HEK293 (cell line): Measurements from ENCODE around the gene BORCS5.

Experiments
- CTCF ChIA-PET: fragments of 350-600 bp; formaldehyde crosslinking; extraction: SDS; loops from one replicate; lab custom pipeline; 2021; ENCODE audit warnings: antibody characterized with exemption; lab: Yijun Ruan, JAX
- POLR2A ChIA-PET: fragments of 300-600 bp; formaldehyde crosslinking; extraction: SDS; loops from one replicate; lab custom pipeline; 2020; ENCODE audit warnings: antibody characterized with exemption, inconsistent platforms; lab: Yijun Ruan, JAX
- H3K27ac ChIP-seq: fragments of 200-500 bp; sonication (Bioruptor generic); 2 replicates; pipeline ENCODE4 v1.5.1; 2014; ENCODE audit warnings: low read depth, low read length, control low read depth, inconsistent platforms; ENCODE audit errors: extremely low read depth
- H3K36me3 ChIP-seq, 2 experiments: fragments of 200-500 bp in 1 of 2; sonication (Bioruptor generic) in 1 of 2; 1 replicate in 1 of 2; 2 replicates in 1 of 2; pipeline ENCODE4 v1.5.1; 2014 to 2017; ENCODE audit warnings: inconsistent platforms in 2 of 2, low read length in 2 of 2; ENCODE audit not compliant: control insufficient read depth in 2 of 2, insufficient read depth in 1 of 2
- H3K4me1 ChIP-seq: fragments of 200-500 bp; sonication (Bioruptor generic); 2 replicates; pipeline ENCODE4 v1.5.1; 2014; ENCODE audit warnings: mild to moderate bottlenecking, low read length, inconsistent platforms; ENCODE audit not compliant: control insufficient read depth, insufficient read depth
- H3K4me3 ChIP-seq: 2 replicates; pipeline ENCODE4 v1.5.1; 2011; ENCODE audit warnings: low read depth, mild to moderate bottlenecking, control low read depth, low read length, moderate library complexity
- H3K9me3 ChIP-seq: fragments of 200-500 bp; sonication (Bioruptor generic); 2 replicates; pipeline ENCODE4 v1.5.1; 2014; ENCODE audit warnings: low read depth, low read length, inconsistent platforms; ENCODE audit not compliant: control insufficient read depth, insufficient read depth
- EGR2 ChIP-seq: fragments of 450-650 bp; formaldehyde crosslinking; IDR thresholded peaks from 2 replicates; pipeline ENCODE4 v1.5.1; 2016; ENCODE audit warnings: low read depth, missing biosample characterization, missing genetic modification characterization
- HOXD13 ChIP-seq: sonication (generic); formaldehyde crosslinking; IDR thresholded peaks from 2 replicates; pipeline ENCODE4 v1.8.0; 2022; ENCODE audit warnings: missing genetic modification reagents, borderline replicate concordance
- SP3 ChIP-seq: fragments of 450-650 bp; formaldehyde crosslinking; IDR thresholded peaks from 2 replicates; pipeline ENCODE4 v1.5.1; 2016; ENCODE audit warnings: missing biosample characterization, missing genetic modification characterization
- SP7 ChIP-seq: fragments of 450-650 bp; formaldehyde crosslinking; IDR thresholded peaks from 2 replicates; pipeline ENCODE4 v1.5.1; 2016; ENCODE audit warnings: missing biosample characterization, missing genetic modification characterization
- ZBTB11 ChIP-seq: fragments of 450-650 bp; formaldehyde crosslinking; conservative IDR thresholded peaks from 2 replicates; pipeline ENCODE4 v1.5.1; 2016; ENCODE audit warnings: low read depth, missing biosample characterization, missing genetic modification characterization
- ZBTB44 ChIP-seq: fragments of 450-650 bp; IDR thresholded peaks from 2 replicates; pipeline ENCODE4 v1.5.1; 2018; ENCODE audit warnings: missing biosample characterization, mild to moderate bottlenecking, missing genetic modification characterization
- ZBTB49 ChIP-seq: fragments of 450-650 bp; formaldehyde crosslinking; IDR thresholded peaks from 2 replicates; pipeline ENCODE4 v1.5.1; 2016; ENCODE audit warnings: missing biosample characterization, missing genetic modification characterization, low read depth
- ZBTB6 ChIP-seq: fragments of 450-650 bp; formaldehyde crosslinking; IDR thresholded peaks from 2 replicates; pipeline ENCODE4 v1.5.1; 2017; ENCODE audit warnings: missing biosample characterization, missing genetic modification characterization
- ZEB2 ChIP-seq: fragments of 450-650 bp; formaldehyde crosslinking; IDR thresholded peaks from 2 replicates; pipeline ENCODE4 v1.5.1; 2016; ENCODE audit warnings: missing biosample characterization, missing genetic modification characterization
- ZFHX2 ChIP-seq: fragments of 450-650 bp; formaldehyde crosslinking; conservative IDR thresholded peaks from 2 replicates; pipeline ENCODE4 v1.5.1; 2016; ENCODE audit warnings: missing biosample characterization, missing genetic modification characterization
- ZNF121 ChIP-seq: fragments of 450-650 bp; formaldehyde crosslinking; IDR thresholded peaks from 2 replicates; pipeline ENCODE4 v1.5.1; 2016; ENCODE audit warnings: missing biosample characterization, missing genetic modification characterization
- ZNF175 ChIP-seq: fragments of 450-650 bp; formaldehyde crosslinking; IDR thresholded peaks from 2 replicates; pipeline ENCODE4 v1.5.1; 2016; ENCODE audit warnings: missing biosample characterization, missing genetic modification characterization
- ZNF274 ChIP-seq, 2 experiments: fragments of 200-500 bp in 1 of 2; fragments of 450-650 bp in 1 of 2; sonication (Bioruptor generic) in 1 of 2; formaldehyde crosslinking in 1 of 2; IDR thresholded peaks; 2 replicates each; pipeline versions ENCODE4 v1.5.1 to v1.6.1; 2014 to 2016; ENCODE audit warnings: borderline replicate concordance in 1 of 2, inconsistent platforms in 1 of 2, low read length in 1 of 2, missing biosample characterization in 1 of 2, missing genetic modification characterization in 1 of 2
- ZNF350 ChIP-seq: fragments of 450-650 bp; formaldehyde crosslinking; IDR thresholded peaks from 2 replicates; pipeline ENCODE4 v1.5.0; 2017; ENCODE audit warnings: missing biosample characterization, mild to moderate bottlenecking, missing genetic modification characterization
- ZNF362 ChIP-seq: fragments of 450-650 bp; formaldehyde crosslinking; IDR thresholded peaks from 2 replicates; pipeline ENCODE4 v1.5.1; 2016; ENCODE audit warnings: missing biosample characterization, missing genetic modification characterization
- ZNF404 ChIP-seq: fragments of 450-650 bp; formaldehyde crosslinking; IDR thresholded peaks from 2 replicates; pipeline ENCODE4 v1.5.1; 2017; ENCODE audit warnings: missing biosample characterization, missing genetic modification characterization
- ZNF521 ChIP-seq: fragments of 450-650 bp; formaldehyde crosslinking; IDR thresholded peaks from 2 replicates; pipeline ENCODE4 v1.5.1; 2017; ENCODE audit warnings: missing biosample characterization, mild to moderate bottlenecking, missing genetic modification characterization
- ZNF645 ChIP-seq: fragments of 450-650 bp; formaldehyde crosslinking; IDR thresholded peaks from 2 replicates; pipeline ENCODE4; 2016; ENCODE audit warnings: missing biosample characterization, missing genetic modification characterization

BORCS5 gene

GRCh38 chr12:12467264-12467663 lies 110.4 kb downstream of the BORCS5 start:
- Histone ChIP-seq H3K9me3 (no peaks in the 10 kb centered on the region), H3K27ac (no peak overlapping the region), H3K4me3 (no peak overlapping the region), H3K36me3 (no peaks in the 10 kb centered on the region), H3K4me1 (no peaks in the 10 kb centered on the region)
- no peak for TF ChIP-seq ZBTB44 (tag by site-specific recombination)
- no peak for TF ChIP-seq ZNF121 (tag by site-specific recombination)
- no peak for TF ChIP-seq ZBTB6 (tag by site-specific recombination)
- no peak for TF ChIP-seq SP3 (tag by site-specific recombination)
- POLR2A ChIA-PET: no interaction called here
- CTCF ChIA-PET: no interaction called here

- Histone ChIP-seq H3K4me3 (no peak overlapping the region), H3K36me3 (no peaks in the 10 kb centered on the region), H3K27ac (no peak overlapping the region), H3K9me3 (no peaks in the 10 kb centered on the region), H3K4me1 (no peaks in the 10 kb centered on the region)
- ChIA-PET CTCF (no interaction called here), POLR2A (no interaction called here)
- TF ChIP-seq ZNF274 (IDR thresholded peaks at IDR 0.05; ENCODE audit: low read length) (no peak), ZNF274 (tag by site-specific recombination; IDR thresholded peaks at IDR 0.05; ENCODE audit: borderline replicate concordance) (no peak), SP7 (tag by site-specific recombination) (no peak), ZNF645 (no peak), HOXD13 (CRISPR knock-in tag) (no peak), ZBTB49 (tag by site-specific recombination) (no peak), ZNF175 (tag by site-specific recombination) (no peak), ZNF404 (tag by site-specific recombination) (no peak), ZFHX2 (tag by site-specific recombination) (0 out of 2 replicates have a peak, but pooled peaks have one; percentile 40), EGR2 (tag by site-specific recombination) (0 out of 2 replicates have a peak, but pooled peaks have one; percentile 15), ZNF350 (tag by site-specific recombination) (no peak), ZNF521 (tag by site-specific recombination) (no peak), ZNF362 (tag by site-specific recombination) (no peak), ZEB2 (tag by site-specific recombination) (no peak), ZBTB11 (tag by site-specific recombination) (no peak), ZBTB44 (tag by site-specific recombination) (no peak)
Observed at GRCh38 chr12:12467688-12468261, 110.9 kb downstream of the BORCS5 start.
